Progenitor cell of endocrine pancreas (in vitro differentiated cells): ENCODE results near the gene PARP1. TPM values are rescaled to one million over a fixed set of nuclear protein-coding genes. Genes with fewer than 3 reads are reported as not detected.
"Not testable (repeated sequence)": the region's sequence is repeated elsewhere in the genome, so short reads cannot be mapped to it uniquely, and the experiment has no call there.

Experiments used
- DNase-seq: peaks from one replicate; pipeline ENCODE4 v3.0.0; 2021; ENCODE audit warnings: low spot score; ENCODE audit not compliant: unreplicated experiment
- H3K27ac Mint-ChIP-seq: 2 replicates; pipeline ENCODE4 v1.8.0; 2021; ENCODE audit warnings: mild to moderate bottlenecking, moderate library complexity, mixed read lengths
- H3K27me3 Mint-ChIP-seq: 2 replicates; pipeline ENCODE4 v1.8.0; 2021; ENCODE audit warnings: mixed read lengths
- H3K36me3 Mint-ChIP-seq: 2 replicates; pipeline ENCODE4 v1.8.0; 2022; ENCODE audit warnings: mixed read lengths; ENCODE audit not compliant: insufficient read depth
- H3K4me1 Mint-ChIP-seq: 2 replicates; pipeline ENCODE4 v1.8.0; 2021; ENCODE audit warnings: low read depth, mixed read lengths
- H3K4me3 Mint-ChIP-seq: 2 replicates; pipeline ENCODE4 v1.8.0; 2021; ENCODE audit warnings: low read depth, mild to moderate bottlenecking, moderate library complexity, mixed read lengths
- H3K9me3 Mint-ChIP-seq: 2 replicates; pipeline ENCODE4 v1.8.0; 2021; ENCODE audit warnings: low read depth, mixed read lengths
- total RNA-seq: library from RNA; stranded (reverse); gene quantifications from 2 replicates; pipeline ENCODE4 v1.2.1, GENCODE V29; 2021
- TF ChIP-seq, protein P1 (sequence below): fragments of 200-600 bp; sonication (generic); IDR thresholded peaks from one replicate; pipeline ENCODE4 v1.5.0; 2021; ENCODE audit warnings: antibody characterized with exemption, mild to moderate bottlenecking; ENCODE audit not compliant: unreplicated experiment

PARP1 gene
- total RNA-seq, 1 donor from 2014 or later, result 159 TPM

DNA sequence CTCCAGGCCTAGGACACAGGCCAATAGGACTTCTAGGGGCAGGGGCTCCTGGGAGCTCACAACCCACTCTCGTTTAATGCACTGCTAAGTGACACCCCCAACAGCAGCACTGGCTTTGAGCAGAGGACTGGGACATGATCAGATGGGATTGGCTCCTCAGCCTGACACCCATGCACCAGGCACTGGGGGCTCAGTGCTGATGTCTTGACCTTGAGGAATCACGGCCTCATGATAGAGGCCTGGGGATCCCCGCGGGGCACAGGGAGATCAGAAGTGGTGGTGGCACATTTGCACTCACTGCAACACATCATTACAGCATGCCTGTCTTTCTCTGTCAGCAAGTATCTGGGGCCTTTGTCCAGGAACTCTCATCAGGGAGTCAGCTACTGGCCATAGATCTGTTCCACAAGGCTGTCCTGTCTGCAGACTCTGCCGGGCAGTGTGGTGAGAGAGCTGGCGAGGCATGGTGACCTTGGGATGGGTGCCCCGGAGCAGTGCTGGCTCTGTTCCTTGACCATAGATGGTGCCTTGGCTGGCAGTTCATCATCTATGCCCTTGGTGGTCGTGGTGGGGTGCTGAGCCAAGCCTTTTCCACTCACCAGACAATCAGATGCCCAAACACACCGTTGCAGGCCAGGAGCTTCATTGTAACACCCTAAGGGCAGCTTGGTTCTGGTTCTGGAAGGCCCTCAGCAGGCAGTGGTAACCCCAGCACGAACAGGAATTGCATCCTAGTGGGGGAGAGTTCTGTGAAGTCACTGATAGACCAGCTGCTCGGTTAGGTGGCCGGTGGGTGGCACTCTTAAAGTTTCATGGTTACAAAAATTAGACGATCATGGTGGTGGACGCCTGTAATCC lies 22.2 kb upstream of the PARP1 start:
- H3K36me3 Mint-ChIP-seq, result no peaks in the 10 kb centered on the region
- TF ChIP-seq, protein P1, sequence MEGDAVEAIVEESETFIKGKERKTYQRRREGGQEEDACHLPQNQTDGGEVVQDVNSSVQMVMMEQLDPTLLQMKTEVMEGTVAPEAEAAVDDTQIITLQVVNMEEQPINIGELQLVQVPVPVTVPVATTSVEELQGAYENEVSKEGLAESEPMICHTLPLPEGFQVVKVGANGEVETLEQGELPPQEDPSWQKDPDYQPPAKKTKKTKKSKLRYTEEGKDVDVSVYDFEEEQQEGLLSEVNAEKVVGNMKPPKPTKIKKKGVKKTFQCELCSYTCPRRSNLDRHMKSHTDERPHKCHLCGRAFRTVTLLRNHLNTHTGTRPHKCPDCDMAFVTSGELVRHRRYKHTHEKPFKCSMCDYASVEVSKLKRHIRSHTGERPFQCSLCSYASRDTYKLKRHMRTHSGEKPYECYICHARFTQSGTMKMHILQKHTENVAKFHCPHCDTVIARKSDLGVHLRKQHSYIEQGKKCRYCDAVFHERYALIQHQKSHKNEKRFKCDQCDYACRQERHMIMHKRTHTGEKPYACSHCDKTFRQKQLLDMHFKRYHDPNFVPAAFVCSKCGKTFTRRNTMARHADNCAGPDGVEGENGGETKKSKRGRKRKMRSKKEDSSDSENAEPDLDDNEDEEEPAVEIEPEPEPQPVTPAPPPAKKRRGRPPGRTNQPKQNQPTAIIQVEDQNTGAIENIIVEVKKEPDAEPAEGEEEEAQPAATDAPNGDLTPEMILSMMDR, result no peak
- DNase-seq, result no peak
- no peak overlapping the region for H3K4me3 Mint-ChIP-seq
- H3K27me3 Mint-ChIP-seq, result peaks cover 6% of the 10 kb centered on the region
- H3K9me3 Mint-ChIP-seq, result no peaks in the 10 kb centered on the region
- no peak overlapping the region for H3K27ac Mint-ChIP-seq
- H3K4me1 Mint-ChIP-seq, result no peaks in the 10 kb centered on the region

DNA sequence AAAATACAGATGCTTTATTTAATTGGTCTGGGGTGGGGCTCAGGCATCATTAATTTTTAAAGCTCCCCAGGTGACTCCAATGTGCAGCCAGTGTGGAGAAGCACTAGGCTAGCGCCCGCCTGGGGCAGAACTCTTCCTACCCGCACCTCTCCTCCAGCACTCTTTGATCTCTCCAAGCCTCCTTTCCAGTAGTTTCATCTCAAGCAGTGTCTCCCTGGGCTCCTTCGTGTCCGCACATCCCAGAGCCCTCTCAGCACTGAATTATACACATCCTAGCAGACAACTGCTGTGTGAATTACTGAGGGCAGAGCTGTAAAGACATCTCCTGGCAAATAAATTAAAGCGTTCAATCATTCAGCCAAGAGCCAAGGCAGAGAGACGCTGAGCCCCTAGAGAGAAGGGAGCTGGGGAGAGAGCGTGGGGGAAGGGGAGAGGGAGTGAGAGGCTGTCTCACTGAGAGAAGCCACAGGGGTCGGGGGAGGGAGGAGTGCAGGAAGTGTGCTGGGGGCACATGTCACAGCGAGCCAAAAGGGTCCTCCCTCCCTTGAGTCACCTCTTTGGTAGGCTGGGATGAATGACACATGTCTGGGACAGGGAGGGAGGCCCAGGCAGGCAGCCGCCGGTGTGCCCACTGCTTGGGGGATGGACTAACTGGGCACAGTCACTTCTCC lies 21.0 kb upstream of the PARP1 start:
- no peak for DNase-seq
- Mint-ChIP-seq H3K27me3 (peaks cover 6% of the 10 kb centered on the region), H3K9me3 (no peaks in the 10 kb centered on the region), H3K4me1 (no peaks in the 10 kb centered on the region), H3K36me3 (no peaks in the 10 kb centered on the region), H3K27ac (no peak overlapping the region), H3K4me3 (no peak overlapping the region)
- TF ChIP-seq, protein P1, result no peak

DNA sequence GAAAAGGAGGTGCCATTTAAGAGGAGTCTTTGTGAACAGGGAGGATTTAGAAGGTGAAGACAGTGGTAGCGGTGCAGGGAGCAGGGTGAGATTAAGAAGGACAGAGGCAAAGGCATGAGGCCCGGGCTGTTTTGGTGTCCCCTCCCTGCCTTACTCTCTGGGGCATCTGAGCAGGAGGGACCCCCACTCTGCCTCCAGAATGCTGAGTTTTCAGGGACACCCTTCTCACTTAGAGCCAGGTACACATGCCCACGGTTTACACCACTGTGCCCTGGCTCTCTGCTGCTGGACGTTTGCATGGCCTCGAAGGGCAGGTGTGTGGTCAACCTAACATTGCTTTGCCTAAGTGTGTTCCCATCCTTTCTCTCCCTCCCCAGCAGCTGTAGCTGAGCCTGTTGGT lies 20.5 kb upstream of the PARP1 start:
- Mint-ChIP-seq H3K27me3 (peaks cover 6% of the 10 kb centered on the region), H3K36me3 (no peaks in the 10 kb centered on the region), H3K9me3 (no peaks in the 10 kb centered on the region), H3K27ac (no peak overlapping the region), H3K4me3 (no peak overlapping the region), H3K4me1 (no peaks in the 10 kb centered on the region)
- no peak for DNase-seq
- TF ChIP-seq, protein P1, result no peak

DNA sequence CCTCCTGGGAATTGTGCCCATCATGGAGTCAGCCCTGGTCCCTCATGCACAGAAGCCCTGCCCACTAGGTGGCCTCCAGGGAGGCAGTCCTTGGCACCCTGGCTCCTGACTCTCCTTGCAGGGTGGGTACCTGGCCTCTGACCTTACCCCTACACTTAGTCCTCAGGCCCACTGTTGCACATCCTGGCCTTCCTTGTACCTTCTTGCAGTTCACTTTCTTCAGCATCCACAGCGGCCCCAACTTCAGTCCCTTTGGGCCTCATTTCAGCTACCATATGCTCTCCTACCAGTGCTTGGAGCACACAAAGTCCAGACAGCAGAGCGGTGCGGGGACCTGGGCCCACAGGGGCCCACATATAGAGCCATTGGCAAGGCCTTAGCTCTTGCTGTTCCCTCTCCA lies 19.2 kb upstream of the PARP1 start:
- Mint-ChIP-seq H3K9me3 (no peaks in the 10 kb centered on the region), H3K27me3 (peaks cover 6% of the 10 kb centered on the region), H3K27ac (no peak overlapping the region), H3K36me3 (no peaks in the 10 kb centered on the region), H3K4me3 (no peak overlapping the region), H3K4me1 (no peaks in the 10 kb centered on the region)
- no peak for DNase-seq
- TF ChIP-seq, protein P1, result no peak

DNA sequence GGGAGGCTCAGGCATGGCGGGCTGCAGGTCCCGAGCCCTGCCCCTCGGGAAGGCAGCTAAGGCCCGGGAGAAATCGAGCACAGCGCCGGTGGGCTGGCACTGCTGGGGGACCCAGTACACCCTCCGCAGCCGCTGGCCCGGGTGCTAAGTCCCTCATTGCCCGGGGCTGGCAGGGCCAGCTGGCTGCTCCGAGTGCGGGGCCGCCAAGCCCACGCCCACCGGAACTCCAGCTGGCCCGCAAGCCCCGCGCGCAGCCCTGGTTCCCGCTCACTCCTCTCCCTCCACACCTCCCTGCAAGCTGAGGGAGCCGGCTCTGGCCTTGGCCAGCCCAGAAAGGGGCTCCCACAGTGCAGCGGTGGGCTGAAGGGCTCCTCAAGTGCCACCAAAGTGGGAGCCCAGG lies 18.5 kb upstream of the PARP1 start:
- H3K9me3 Mint-ChIP-seq, H3K27ac Mint-ChIP-seq: not testable (repeated sequence)

More for the DNA sequence above, 18.5 kb upstream of the PARP1 start:
- not testable (repeated sequence) for H3K4me1 Mint-ChIP-seq, DNase-seq, H3K4me3 Mint-ChIP-seq, H3K36me3 Mint-ChIP-seq, H3K27me3 Mint-ChIP-seq
